ENCODE measurements around the gene ZNF343.

DNA sequence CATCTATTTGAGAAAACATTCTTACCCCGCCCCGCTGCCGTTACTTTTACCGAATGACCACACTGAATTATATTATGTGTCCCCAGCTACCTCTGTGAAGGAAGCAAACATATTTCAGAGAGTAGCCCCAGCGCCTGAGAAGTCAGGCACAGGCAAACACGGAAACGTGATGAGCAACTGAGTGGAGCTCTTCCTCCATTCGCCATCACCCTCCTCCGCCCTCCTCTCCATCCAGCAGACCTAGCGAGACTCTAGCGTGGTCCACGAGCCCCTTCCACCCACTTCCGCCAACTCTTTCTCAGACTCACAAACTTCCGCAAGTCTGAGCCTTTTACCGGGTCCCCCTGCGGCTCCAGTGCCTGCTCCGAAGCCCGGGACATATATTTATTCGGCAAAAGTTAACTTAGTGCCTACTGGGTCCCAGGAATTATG is 38.7 kb downstream of the ZNF343 start:
- TF ChIP-seq POLR2A (IDR thresholded peaks at IDR 0.05) (no peak), POLR2AphosphoS5 (IDR thresholded peaks at IDR 0.05) (no peak)
